Endothelial cell of umbilical vein (primary cell): ENCODE data around the gene TRIM56.
"Not testable (repeated sequence)": the region's sequence is repeated elsewhere in the genome, so short reads cannot be mapped to it uniquely, and the experiment has no call there.

ENCODE experiments used
- CTCF ChIP-seq, 2 donors: IDR thresholded peaks; 1 replicate in 1 of 2; 2 replicates in 1 of 2; pipeline ENCODE4 v1.5.1; 2011; ENCODE audit warnings: low read length in 2 of 2, mild to moderate bottlenecking in 2 of 2, moderate library complexity in 2 of 2, control low read depth in 1 of 2, inconsistent platforms in 1 of 2, low read depth in 1 of 2; ENCODE audit not compliant: insufficient read depth in 1 of 2; ENCODE audit errors: extremely low read depth in 1 of 2
- EZH2 ChIP-seq: IDR thresholded peaks from 2 replicates; pipeline ENCODE4 v1.6.1; 2012; ENCODE audit warnings: borderline replicate concordance, low read depth, mild to moderate bottlenecking, moderate library complexity, low read length, inconsistent platforms; ENCODE audit not compliant: severe bottlenecking
- FOS ChIP-seq: IDR thresholded peaks from 2 replicates; pipeline ENCODE4 v1.6.1; 2011; ENCODE audit warnings: mild to moderate bottlenecking, low read length, moderate library complexity, borderline replicate concordance; ENCODE audit not compliant: insufficient read depth
- JUN ChIP-seq: IDR thresholded peaks from 2 replicates; pipeline ENCODE4 v1.6.1; 2011; ENCODE audit warnings: borderline replicate concordance, low read depth; ENCODE audit not compliant: insufficient read length, insufficient read depth
- MAX ChIP-seq: IDR thresholded peaks from 2 replicates; pipeline ENCODE4 v1.6.1; 2011; ENCODE audit not compliant: insufficient read depth, insufficient read length
- POLR2A ChIP-seq: IDR thresholded peaks from 2 replicates; pipeline ENCODE4 v1.6.1; 2012; ENCODE audit warnings: low read depth, mild to moderate bottlenecking, control low read depth, low read length
- POLR2AphosphoS5 ChIP-seq: IDR thresholded peaks from 2 replicates; pipeline ENCODE4 v1.6.1; 2012; ENCODE audit warnings: low read depth, mild to moderate bottlenecking, control low read depth, low read length, moderate library complexity; ENCODE audit not compliant: insufficient read depth

GRCh38 chr7:101092266-101092905, 7.1 kb downstream of the TRIM56 start:
- not testable (repeated sequence) for TF ChIP-seq POLR2A; CTCF (IDR thresholded peaks at IDR 0.05; ENCODE audit: extremely low read depth in 1 of 2, insufficient read depth in 1 of 2, low read depth in 1 of 2, low read length in 2 of 2); EZH2; POLR2AphosphoS5; MAX; JUN; FOS
